Stimulated activated CD4-positive, alpha-beta T cell treated with anti-CD3 and anti-CD28 coated beads, Interleukin-1b, Interleukin-23, amount 100 ng/mL, for 1 hour (primary cell): ENCODE measurements around the gene YARS2.
"Not testable (repeated sequence)": the region's sequence is repeated elsewhere in the genome, so short reads cannot be mapped to it uniquely, and the experiment has no call there.

ENCODE experiments used
- DNase-seq, 2 donors: peaks; one replicate each; pipeline ENCODE4 v3.0.0-alpha.2; 2020; ENCODE audit warnings: low read depth in 2 of 2

Gene YARS2

DNA sequence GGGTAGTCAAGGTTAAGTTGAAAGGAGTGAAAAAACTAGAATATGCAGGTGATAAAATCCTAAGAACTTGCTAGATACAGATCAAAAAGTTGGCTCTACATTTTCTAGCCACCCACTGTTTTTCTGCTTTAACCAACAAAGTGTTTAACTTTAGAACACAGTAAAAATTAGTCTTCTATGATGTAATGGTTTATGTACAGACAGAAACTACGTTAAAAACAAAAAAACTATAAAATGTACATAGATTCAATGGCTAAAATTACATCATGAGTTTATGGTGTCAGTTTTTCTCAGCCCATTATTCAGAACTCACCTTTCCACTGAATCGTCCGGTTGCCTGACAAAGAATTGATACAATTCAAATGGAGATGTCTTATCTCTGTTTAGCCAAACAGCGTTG is 2.1 kb downstream of the YARS2 start:
- no peak for DNase-seq

- DNase-seq, result no peak
These were observed 12.4 kb downstream of the YARS2 start for GRCh38 chr12:32743264-32743663.

DNA sequence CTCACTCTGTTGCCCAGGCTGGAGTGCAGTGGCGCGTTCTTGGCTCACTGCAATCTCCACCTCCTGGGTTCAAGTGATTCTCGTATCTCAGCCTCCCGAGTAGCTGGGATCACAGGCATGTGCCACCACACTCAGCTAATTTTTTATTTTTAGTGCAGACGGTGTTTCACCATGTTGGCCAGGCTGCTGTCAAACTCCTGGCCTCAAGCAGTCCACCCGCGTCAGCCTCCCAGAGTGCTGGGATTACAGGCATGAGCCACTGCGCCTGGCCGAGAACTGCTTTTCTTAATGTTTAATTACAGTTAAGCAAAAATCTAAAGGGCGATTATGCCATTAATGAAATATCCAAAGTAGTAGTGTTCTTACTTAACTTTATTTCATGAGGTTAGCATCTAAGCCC is 13.6 kb downstream of the YARS2 start:
- no peak for DNase-seq

- DNase-seq, result no peak
These were observed 16.4 kb downstream of the YARS2 start for GRCh38 chr12:32739279-32739678.

- DNase-seq, result no peak
These were observed 18.0 kb downstream of the YARS2 start for GRCh38 chr12:32737715-32738114.

GRCh38 chr12:32736445-32736844 is 19.3 kb downstream of the YARS2 start:
- no peak for DNase-seq

GRCh38 chr12:32734952-32735351 is 20.7 kb downstream of the YARS2 start:
- no peak for DNase-seq

- no peak for DNase-seq
These were observed 28.5 kb downstream of the YARS2 start for GRCh38 chr12:32727237-32727636.

DNA sequence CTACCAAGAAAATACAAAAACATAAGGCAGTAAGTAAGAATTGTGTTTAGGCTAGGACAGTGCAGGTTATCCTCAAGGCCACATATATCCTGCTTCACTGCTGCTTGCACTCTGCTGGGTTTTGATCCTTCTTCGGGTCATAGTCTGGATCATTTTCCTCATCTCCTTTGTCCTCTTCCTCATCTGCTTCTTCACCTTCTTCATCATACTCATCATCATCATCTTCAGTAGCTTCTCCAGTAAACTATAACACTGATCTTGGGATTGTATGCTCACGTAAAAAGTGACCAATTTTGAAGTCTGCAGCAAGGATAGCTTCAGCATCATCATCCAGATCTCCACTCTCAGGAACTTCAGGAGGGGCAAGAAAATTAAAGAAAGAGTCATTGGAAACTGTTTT is 29.4 kb downstream of the YARS2 start:
- DNase-seq, result no peak

DNA sequence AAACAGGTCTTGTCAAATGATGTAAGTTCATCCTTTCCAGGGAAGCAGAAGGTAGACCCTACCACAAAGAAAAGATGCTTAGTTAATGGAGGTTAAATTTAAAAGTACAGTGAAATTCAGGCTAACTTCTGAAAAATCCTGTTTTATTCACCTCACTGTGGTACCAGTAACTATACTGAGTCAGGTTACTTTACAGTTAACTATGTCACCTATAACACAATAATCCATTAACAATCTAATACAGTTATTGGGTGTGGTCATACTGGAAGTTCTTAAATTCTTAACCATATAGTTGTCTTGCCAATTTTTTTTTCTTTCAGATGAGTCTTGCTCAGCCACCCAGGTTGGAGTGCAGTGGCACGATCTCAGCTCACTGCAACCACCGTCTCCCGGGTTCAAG is 30.4 kb downstream of the YARS2 start:
- not testable (repeated sequence) for DNase-seq

DNA sequence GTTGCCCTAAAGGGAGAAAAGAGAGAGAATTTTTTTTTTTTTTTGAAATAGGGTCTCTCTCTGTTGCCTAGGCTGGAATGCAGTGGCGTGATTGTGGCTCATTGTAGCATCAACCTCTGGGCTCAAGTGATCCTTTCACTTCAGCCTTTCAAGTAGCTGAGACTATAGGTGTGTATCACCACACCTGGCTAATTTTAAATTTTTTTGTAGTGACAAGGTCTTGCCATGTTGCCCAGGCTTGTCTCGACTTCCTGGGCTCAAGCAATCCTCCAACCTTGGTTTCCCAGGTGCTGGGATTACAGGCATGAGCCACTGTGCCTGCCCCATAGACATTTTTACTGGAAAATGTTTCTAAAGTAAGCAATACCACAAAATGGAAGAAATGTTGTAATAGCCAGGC is 36.8 kb downstream of the YARS2 start:
- DNase-seq, result no peak

DNA sequence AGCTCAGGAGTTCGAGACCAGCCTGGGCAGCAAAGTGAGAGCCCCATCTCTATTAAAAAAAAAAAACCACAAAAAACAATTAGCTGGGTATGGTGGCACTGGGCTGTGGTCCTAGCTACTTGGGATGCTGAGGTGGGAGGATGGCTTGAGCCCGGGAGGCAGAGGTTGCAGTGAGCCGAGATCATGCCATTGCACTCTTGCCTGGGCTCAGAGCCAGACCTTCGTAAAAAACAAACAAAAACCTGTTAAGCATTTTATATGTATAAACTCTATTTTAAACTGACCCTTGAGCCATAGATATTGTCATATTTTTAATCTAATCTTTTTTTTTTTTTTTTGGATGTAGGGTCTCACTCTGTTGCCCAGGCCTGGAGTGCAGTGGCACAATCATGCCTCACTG is 40.9 kb downstream of the YARS2 start:
- no peak for DNase-seq

DNA sequence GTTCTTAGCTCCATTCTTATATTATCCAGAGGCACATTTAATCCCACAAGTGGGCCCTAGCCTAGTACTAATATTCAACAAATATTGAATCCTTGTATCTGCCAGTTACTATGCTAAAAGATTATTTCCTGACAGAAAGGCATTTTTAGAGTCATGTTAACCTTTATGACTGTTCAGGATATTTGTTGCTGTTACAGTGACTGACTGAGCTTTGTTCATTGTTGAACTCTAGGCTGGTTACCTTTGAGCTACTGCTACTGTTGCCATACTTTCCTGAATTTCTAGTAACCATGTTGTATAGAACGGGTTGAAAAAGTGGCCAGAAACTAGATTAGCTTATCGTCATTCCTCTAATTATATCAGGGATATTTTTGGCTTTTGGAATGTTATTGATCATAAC is 46.8 kb downstream of the YARS2 start:
- no peak for DNase-seq

DNA sequence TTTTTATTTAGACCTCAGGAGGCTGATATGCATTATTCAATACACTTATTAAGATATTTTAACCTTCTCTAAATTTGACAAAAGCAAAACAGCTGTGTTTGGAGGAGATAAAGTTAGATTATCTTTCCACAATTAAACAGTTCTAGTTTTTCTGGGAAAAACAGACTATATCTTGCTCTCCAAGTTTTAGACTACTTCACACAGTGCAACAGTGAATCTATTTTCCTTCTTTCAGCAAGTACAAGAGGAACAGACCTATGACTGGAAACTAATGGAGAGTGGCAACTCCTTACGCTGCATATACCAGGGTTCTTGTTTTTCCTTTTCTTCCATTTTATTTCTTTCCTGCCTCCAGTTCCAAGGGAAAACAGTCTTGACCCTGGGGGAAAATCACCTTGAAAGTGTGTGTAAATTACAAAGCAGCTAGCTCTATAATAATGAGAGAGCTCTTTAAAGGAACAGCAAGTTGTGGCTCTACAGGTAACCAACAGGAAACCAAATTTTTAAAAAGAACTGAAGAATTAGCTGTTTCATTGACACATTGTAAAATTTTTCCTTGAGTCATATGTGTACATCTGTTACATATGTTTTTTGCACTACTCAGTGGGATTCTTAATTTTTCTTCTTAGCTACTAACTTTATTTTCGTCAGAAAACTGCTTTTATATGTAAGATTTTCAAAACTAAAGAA is 49.2 kb downstream of the YARS2 start:
- DNase-seq, result no peak

DNA sequence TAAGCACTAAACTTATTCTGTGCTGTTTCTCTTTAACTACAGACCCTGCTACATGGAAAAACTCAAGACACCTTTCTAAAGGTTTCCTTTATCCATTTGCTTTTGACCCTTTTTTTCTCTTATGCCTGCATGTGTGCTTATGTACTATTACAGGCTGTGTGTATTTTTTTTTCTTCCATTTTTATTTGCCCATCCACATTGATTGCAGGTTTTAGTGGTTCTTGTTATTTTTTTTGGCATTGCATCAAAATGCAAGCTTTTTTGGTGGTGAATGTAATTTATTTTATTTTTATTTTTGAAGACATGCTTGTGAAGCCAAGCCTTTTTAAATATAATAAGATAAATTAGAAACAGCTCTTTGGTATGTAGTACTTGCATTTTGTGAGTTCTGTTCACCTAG is 49.9 kb downstream of the YARS2 start:
- DNase-seq, result no peak

DNA sequence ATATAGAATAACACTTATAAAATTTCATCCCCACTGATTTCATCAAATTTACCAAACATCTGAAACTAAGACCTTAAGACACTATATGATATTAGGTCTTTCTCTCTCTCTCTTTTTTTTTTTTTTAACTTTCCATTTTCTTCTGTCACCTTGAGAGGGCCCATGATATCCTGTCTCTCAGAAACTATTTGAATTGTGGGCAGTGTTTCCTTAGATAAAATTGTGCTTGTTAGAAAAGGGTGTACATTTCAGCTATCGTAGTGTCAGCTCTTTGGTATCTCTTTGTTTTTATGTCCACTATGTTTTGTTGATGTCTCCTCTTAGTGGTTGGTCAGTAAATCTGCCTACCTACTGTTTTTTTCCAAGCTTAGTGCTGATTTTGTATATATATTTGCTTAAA is 52.8 kb downstream of the YARS2 start:
- no peak for DNase-seq

DNA sequence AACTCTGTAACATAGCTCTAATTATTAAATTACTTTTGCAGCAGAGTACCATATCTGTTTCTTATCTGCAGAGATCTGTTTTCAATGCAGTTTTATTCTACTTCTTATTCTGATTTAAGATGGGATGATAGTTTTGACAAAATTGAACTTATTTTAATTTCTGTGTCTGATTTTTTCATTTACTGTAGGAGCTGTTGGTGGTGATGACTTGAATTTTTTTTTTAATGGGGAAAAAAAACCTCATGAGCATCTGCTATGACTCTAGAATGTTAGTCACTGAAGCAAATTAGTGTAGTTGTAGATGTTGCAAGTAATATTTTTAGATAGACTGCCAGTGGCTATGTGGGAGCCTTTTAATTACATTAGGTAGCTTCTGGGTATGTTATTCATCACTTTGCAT is 53.2 kb downstream of the YARS2 start:
- no peak for DNase-seq

DNA sequence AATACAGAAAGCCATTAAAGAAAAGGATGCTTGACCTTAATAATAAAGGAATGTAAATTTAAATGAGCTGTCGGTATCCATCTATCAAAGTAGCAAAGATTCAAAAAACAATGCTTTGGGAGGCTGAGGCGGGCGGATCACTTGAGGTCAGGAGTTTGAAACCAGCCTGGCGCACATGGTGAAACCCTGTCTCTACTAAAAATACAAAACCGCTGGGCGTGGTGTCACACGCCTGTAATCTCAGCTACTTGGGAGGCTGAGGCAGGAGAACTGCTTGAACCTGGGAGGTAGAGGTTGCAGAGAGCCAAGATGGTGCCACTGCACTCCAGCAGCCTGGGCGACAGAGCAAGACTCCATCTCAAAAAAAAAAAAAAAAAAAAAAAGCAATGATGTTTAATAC is 56.3 kb downstream of the YARS2 start:
- DNase-seq, result not testable (repeated sequence)

DNA sequence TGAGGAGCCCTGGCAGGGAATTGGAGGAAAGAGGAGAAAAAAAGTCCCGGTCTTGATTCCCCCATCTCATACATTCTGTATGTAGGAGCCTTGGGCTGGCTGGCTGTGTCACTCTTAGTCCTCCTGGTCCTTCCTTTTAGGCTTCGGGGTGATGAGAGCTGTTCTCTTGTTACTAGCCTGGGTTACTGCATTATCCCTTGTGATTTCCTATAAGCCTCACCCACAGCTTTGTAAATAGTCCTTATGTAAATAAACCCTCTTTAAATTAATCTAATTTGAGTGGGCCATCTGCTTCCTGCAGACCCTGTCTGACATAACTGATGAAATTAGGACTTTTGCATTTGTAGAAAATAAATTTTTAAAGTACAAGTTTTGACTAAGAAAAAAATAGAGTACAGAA is 57.4 kb downstream of the YARS2 start:
- no peak for DNase-seq

DNA sequence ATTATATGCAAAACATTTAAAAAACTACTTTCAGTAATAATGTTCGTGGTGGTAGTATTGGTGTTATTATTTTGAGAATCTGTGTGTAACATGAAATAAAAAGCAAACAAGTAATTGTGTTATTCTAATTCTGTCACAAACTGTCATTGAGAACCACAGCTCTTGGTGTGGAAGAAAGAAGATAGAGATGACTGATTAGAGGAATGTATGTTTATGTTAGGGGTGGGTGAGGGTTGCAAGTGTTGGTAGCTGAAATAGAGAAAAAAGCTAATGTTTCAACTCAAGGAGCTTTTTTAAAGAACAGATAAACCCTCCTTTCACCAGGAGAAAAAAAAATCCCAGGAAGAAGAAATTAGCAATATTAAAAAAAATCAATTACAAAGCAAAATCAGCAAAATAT is 58.3 kb downstream of the YARS2 start:
- no peak for DNase-seq
